HFFc6 (cell line): Measurements from ENCODE around the gene RET. TPM values are rescaled to one million over a fixed set of nuclear protein-coding genes. Genes with fewer than 3 reads are reported as not detected.

Source experiments
- DNase-seq: peaks from one replicate; pipeline ENCODE4 v3.0.0-alpha.2; 2018
- H3K27ac Mint-ChIP-seq: 2 replicates; pipeline ENCODE4 v1.8.0; 2020; ENCODE audit warnings: mild to moderate bottlenecking, mixed read lengths
- H3K27me3 Mint-ChIP-seq: 2 replicates; pipeline ENCODE4 v1.8.0; 2021; ENCODE audit warnings: mild to moderate bottlenecking, moderate library complexity, mixed read lengths; ENCODE audit not compliant: insufficient read depth
- H3K36me3 Mint-ChIP-seq: 2 replicates; pipeline ENCODE4 v1.8.0; 2021; ENCODE audit warnings: low read depth, mixed read lengths
- H3K4me1 Mint-ChIP-seq: 2 replicates; pipeline ENCODE4 v1.8.0; 2020; ENCODE audit warnings: low read depth, mixed read lengths
- H3K4me3 Mint-ChIP-seq: 2 replicates; pipeline ENCODE4 v1.8.0; 2020; ENCODE audit warnings: mild to moderate bottlenecking, moderate library complexity, mixed read lengths
- H3K9me3 Mint-ChIP-seq: 2 replicates; pipeline ENCODE4 v1.8.0; 2020; ENCODE audit warnings: mild to moderate bottlenecking, mixed read lengths
- total RNA-seq, 6 experiments: library from RNA; stranded (reverse); fragmentation: NEBNext Ultra II Directional; extraction: Animal tissue kit (Norgen Biotek cat#: 25700); gene quantifications; 2 replicates in 1 of 6; 3 replicates in 5 of 6; pipeline ENCODE4 v1.2.3, GENCODE V29; 2021
- TF ChIP-seq, protein P1 (sequence below): fragments of 200-600 bp; sonication (generic); IDR thresholded peaks from 2 replicates; pipeline ENCODE4 v1.5.0; 2021; ENCODE audit warnings: antibody characterized with exemption, mild to moderate bottlenecking

RET gene
- total RNA-seq, 6 experiments from 2014 or later = 0.08 to 0.62 (median 0.46) TPM; not detected in 1

DNA sequence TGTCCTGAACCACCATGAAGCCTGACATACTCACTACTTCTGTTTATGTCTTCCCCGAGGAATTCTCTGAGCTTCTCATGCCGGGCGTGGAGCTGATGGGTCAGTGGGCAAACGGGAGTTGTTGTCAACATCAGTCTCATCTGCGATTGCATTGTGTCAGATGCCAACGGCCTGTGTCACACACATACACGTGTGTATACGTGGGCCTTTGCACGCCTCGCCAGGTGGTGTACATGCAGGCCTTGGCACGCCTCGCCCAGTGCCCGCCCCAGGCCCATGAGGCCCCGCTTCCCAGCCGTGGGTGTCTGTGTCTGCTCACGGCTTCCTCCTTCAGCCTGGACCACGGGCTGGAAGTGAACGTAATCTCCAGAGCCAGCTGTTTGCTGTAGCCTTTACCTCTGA, 53.9 kb downstream of the RET start:
- H3K4me3 Mint-ChIP-seq = no peak overlapping the region
- peaks cover 31% of the 10 kb centered on the region for H3K4me1 Mint-ChIP-seq

DNA sequence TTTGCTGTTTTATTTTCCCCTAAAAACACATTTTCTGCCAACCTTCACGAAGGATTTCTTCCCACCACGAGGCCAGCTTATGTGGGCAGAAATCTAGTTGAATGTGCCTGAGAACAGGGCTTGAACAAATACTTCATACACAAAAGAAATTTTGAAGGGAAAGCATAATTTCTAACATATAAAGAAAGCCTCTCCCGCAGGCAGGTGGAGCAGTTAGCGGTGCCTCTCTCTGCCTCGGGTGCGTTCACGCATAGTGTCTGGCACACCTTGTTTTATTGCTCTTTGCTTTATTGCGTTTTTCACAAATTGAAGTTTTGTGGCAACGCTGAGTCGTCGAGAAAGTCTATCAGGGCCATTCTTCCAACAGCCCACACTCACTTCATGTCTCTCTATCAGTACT, 54.4 kb downstream of the RET start:
- H3K27ac Mint-ChIP-seq = no peak overlapping the region
- H3K4me3 Mint-ChIP-seq = no peak overlapping the region
- peaks cover 10% of the 10 kb centered on the region for H3K36me3 Mint-ChIP-seq

More for the DNA sequence above, 53.9 kb downstream of the RET start:
- no peak for DNase-seq
- peaks cover 14% of the 10 kb centered on the region for H3K27me3 Mint-ChIP-seq
- no peaks in the 10 kb centered on the region for H3K9me3 Mint-ChIP-seq
- TF ChIP-seq, protein P1, sequence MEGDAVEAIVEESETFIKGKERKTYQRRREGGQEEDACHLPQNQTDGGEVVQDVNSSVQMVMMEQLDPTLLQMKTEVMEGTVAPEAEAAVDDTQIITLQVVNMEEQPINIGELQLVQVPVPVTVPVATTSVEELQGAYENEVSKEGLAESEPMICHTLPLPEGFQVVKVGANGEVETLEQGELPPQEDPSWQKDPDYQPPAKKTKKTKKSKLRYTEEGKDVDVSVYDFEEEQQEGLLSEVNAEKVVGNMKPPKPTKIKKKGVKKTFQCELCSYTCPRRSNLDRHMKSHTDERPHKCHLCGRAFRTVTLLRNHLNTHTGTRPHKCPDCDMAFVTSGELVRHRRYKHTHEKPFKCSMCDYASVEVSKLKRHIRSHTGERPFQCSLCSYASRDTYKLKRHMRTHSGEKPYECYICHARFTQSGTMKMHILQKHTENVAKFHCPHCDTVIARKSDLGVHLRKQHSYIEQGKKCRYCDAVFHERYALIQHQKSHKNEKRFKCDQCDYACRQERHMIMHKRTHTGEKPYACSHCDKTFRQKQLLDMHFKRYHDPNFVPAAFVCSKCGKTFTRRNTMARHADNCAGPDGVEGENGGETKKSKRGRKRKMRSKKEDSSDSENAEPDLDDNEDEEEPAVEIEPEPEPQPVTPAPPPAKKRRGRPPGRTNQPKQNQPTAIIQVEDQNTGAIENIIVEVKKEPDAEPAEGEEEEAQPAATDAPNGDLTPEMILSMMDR = no peak
- H3K36me3 Mint-ChIP-seq = peaks cover 5% of the 10 kb centered on the region
- H3K27ac Mint-ChIP-seq = no peak overlapping the region

DNA sequence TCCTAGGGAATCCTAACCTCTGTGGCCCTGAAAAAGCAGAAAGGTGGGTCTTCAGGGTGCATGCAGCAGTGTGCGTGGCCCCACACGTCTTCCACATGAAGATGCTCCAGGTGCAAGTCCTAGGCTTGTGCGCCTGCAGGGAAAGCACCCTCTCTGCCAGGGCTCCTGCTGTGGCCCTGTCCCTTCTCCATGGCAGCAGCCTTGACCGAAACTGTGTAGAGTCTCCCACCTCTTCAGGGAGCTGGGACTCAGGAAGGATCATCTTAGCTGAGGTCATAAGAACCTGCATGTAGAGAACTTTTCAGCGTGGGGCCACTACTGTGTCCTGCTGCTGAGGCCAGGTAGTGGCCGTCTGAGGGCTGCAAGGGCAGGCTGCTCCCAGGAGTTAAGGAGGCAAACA, 55.0 kb downstream of the RET start:
- Mint-ChIP-seq H3K4me1 (peaks cover 42% of the 10 kb centered on the region), H3K27ac (no peak overlapping the region), H3K36me3 (peaks cover 12% of the 10 kb centered on the region), H3K27me3 (peaks cover 15% of the 10 kb centered on the region), H3K9me3 (no peaks in the 10 kb centered on the region), H3K4me3 (no peak overlapping the region)
- TF ChIP-seq, protein P1 = no peak
- DNase-seq = no peak

More for the DNA sequence above, 54.4 kb downstream of the RET start:
- peaks cover 14% of the 10 kb centered on the region for H3K27me3 Mint-ChIP-seq
- H3K4me1 Mint-ChIP-seq = peaks cover 36% of the 10 kb centered on the region
- no peak for DNase-seq
- no peaks in the 10 kb centered on the region for H3K9me3 Mint-ChIP-seq
- TF ChIP-seq, protein P1 = no peak

DNA sequence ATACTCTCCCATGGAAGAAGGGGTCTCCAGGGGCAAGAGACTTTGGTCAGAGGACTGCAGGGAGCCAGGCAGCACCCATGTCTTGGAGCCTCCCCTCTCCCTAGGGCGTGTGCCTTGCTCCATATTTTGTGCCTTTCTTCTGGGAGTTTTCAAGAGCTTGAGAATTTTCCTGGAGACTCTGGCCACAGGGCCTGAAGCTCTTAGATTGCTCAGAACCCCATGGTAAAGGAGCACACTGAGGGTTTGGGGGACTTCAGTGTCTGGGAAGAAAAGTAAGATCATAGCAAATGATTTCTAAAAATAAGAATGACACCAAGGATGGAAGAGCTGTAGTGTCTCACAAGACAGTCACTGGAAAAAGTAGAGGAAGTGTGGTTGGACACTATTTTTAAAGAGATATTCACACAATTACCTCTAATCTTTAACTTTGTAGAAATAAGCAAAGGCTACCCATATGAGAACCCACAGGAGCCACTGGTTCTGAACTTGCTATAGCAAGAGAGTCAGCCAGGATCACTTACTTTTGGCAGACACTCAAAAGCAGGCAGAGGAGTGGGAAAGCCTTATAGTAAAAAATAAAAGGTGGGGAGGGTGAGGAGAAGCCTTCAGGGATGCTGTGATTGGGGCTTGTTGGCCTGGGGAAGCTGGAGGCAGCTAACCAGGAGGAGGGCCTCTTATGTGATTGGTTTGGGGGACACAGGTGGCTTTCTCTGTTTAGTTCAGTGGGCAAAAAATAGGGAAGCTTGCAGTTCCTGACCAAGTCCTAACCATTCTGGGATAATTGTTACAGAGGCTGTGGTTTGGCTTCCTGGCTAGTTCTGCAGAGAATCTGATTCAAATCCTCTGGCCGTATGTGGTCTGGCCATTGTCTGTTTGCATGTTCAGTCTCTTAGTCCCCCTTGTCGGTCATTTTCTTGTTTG, 56.3 kb downstream of the RET start:
- Mint-ChIP-seq H3K27me3 (peaks cover 16% of the 10 kb centered on the region), H3K27ac (no peak overlapping the region), H3K4me3 (no peak overlapping the region), H3K36me3 (peaks cover 12% of the 10 kb centered on the region), H3K9me3 (no peaks in the 10 kb centered on the region), H3K4me1 (peaks cover 38% of the 10 kb centered on the region)
- no peak for DNase-seq
- TF ChIP-seq, protein P1 = no peak

DNA sequence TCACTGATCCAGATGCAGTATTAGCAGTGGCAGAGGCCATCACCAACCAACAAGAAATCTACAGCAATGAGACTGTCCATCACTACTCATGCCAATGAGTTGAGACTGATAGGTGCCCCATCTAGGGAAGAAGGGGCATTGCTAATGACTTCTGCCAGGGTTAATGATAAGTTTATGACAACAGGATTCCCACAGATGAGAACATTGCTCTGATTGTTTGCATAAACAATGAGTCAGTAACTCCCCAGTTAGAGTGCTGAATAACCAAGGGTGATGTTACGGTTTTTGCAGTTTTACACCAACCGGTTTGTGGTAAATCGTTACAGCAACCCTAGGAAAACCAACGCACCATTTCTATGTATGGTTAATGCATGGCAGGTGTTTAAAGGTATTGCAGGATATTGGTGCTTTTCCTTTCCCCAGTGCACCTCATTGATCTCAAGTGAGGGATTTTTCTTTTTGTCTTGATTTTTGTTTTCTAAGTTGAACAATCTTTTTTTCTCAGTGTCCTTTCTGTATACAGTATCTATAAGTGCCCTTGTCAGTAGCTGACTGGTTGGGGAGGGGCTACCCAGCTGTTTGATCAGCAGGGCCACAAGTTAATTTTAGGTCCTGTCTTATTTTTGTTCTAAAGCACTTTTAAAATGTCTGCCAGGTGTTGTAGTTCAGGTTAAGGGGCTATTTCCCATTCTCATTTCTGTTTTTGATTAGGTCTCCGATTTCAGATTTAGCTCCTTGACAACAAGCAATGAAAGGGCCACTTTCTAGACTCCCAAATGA, 57.4 kb downstream of the RET start:
- Mint-ChIP-seq H3K4me3 (no peak overlapping the region), H3K36me3 (peaks cover 12% of the 10 kb centered on the region), H3K27ac (no peak overlapping the region), H3K4me1 (peaks cover 29% of the 10 kb centered on the region), H3K27me3 (peaks cover 20% of the 10 kb centered on the region), H3K9me3 (no peaks in the 10 kb centered on the region)
- TF ChIP-seq, protein P1 = no peak
- no peak for DNase-seq
